MCF 10A (cell line): Measurements from ENCODE around the gene ARHGEF33. TPM values are rescaled to one million over a fixed set of nuclear protein-coding genes. Genes with fewer than 3 reads are reported as not detected.
A peak's percentile ranks its signal among the peaks of the same experiment; 100 is the strongest.

Source experiments
- BruUV-seq: library from RNA; stranded (reverse); fragments of 400-500 nt; replicated peaks from 2 replicates; lab custom pipeline; 2021; lab: Mats Ljungman, UMichigan
- CTCF ChIA-PET: fragments of 300-600 bp; sonication (Branson Sonifier 250); formaldehyde crosslinking; extraction: SDS; loops from one replicate; lab custom pipeline; 2021; ENCODE audit warnings: antibody characterized with exemption, inconsistent platforms; lab: Yijun Ruan, JAX
- POLR2A ChIA-PET: fragments of 300-600, 350-650 bp; sonication (Branson Sonifier 250); formaldehyde crosslinking; extraction: SDS; loops from one replicate; lab custom pipeline; 2020; ENCODE audit warnings: antibody characterized with exemption, inconsistent platforms; lab: Yijun Ruan, JAX
- DNase-seq: peaks from one replicate; pipeline ENCODE4 v3.0.0-alpha.2; 2018; ENCODE audit not compliant: unreplicated experiment
- H3K27ac Mint-ChIP-seq: one replicate; pipeline ENCODE4 v1.8.0; 2022; ENCODE audit warnings: mild to moderate bottlenecking, low read depth, mixed read lengths; ENCODE audit not compliant: unreplicated experiment
- H3K27me3 Mint-ChIP-seq: one replicate; pipeline ENCODE4 v1.8.0; 2022; ENCODE audit warnings: mixed read lengths; ENCODE audit not compliant: insufficient read depth, unreplicated experiment
- H3K36me3 Mint-ChIP-seq: one replicate; pipeline ENCODE4 v1.8.0; 2022; ENCODE audit warnings: mild to moderate bottlenecking, moderate library complexity, mixed read lengths; ENCODE audit not compliant: insufficient read depth, unreplicated experiment
- H3K4me1 Mint-ChIP-seq: one replicate; pipeline ENCODE4 v1.8.0; 2022; ENCODE audit warnings: mixed read lengths; ENCODE audit not compliant: insufficient read depth, unreplicated experiment
- H3K4me3 Mint-ChIP-seq: one replicate; pipeline ENCODE4 v1.8.0; 2022; ENCODE audit warnings: mild to moderate bottlenecking, moderate library complexity, mixed read lengths; ENCODE audit not compliant: unreplicated experiment
- H3K9me3 Mint-ChIP-seq: one replicate; pipeline ENCODE4 v1.8.0; 2022; ENCODE audit warnings: mixed read lengths; ENCODE audit not compliant: unreplicated experiment
- intact Hi-C: fragments of 100-400 bp; cut with micrococcal nuclease; formaldehyde crosslinking; loops from 2 replicates; pipeline ENCODE4 v1.14.1; 2022
- total RNA-seq: library from RNA; stranded (reverse); gene quantifications from 2 replicates; pipeline ENCODE4 v1.2.3, GENCODE V29; 2022
- TF ChIP-seq, protein P1 (sequence below): fragments of 200-600 bp; IDR thresholded peaks from one replicate; pipeline ENCODE4 v1.8.0; 2022; ENCODE audit warnings: antibody characterized with exemption, mild to moderate bottlenecking; ENCODE audit not compliant: unreplicated experiment

The ARHGEF33 gene
- total RNA-seq, 1 experiment from 2014 or later: 0.07 TPM

DNA sequence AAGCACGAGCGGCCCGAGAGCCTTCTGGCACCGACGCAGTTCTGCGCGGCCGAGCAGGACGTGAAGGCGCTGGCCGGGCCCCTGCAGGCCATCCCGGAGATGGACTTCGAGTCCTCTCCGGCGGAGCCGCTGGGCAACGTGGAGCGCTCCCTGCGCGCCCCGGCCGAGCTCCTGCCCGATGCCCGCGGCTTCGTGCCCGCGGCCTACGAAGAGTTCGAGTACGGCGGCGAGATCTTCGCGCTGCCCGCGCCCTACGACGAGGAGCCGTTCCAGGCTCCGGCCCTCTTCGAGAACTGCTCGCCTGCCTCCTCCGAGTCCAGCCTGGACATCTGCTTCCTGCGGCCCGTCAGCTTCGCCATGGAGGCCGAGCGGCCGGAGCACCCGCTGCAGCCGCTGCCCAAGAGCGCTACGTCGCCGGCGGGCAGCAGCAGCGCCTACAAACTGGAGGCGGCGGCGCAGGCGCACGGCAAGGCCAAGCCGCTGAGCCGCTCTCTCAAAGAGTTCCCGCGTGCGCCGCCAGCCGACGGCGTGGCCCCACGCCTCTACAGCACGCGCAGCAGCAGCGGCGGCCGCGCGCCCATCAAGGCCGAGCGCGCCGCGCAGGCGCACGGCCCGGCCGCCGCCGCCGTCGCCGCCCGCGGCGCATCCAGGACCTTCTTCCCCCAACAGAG is 70.4 kb downstream of the ARHGEF33 start:
- CTCF ChIA-PET: interaction anchor here (1.4 kb wide), 2 partner anchors 13 to 378 kb away, joined by 3 to 7 read pairs; no protein-coding TSS in a partner anchor
- BruUV-seq: no TSS peak
- intact Hi-C loops: no loop called here
- no peak overlapping the region for H3K4me3 Mint-ChIP-seq
- no peaks in the 10 kb centered on the region for H3K4me1 Mint-ChIP-seq
- TF ChIP-seq, protein P1, sequence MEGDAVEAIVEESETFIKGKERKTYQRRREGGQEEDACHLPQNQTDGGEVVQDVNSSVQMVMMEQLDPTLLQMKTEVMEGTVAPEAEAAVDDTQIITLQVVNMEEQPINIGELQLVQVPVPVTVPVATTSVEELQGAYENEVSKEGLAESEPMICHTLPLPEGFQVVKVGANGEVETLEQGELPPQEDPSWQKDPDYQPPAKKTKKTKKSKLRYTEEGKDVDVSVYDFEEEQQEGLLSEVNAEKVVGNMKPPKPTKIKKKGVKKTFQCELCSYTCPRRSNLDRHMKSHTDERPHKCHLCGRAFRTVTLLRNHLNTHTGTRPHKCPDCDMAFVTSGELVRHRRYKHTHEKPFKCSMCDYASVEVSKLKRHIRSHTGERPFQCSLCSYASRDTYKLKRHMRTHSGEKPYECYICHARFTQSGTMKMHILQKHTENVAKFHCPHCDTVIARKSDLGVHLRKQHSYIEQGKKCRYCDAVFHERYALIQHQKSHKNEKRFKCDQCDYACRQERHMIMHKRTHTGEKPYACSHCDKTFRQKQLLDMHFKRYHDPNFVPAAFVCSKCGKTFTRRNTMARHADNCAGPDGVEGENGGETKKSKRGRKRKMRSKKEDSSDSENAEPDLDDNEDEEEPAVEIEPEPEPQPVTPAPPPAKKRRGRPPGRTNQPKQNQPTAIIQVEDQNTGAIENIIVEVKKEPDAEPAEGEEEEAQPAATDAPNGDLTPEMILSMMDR: no peak
- no peak overlapping the region for H3K27ac Mint-ChIP-seq
- DNase-seq: no peak
- no peaks in the 10 kb centered on the region for H3K27me3 Mint-ChIP-seq
- POLR2A ChIA-PET: no interaction called here
- H3K36me3 Mint-ChIP-seq: no peaks in the 10 kb centered on the region
- H3K9me3 Mint-ChIP-seq: no peaks in the 10 kb centered on the region

DNA sequence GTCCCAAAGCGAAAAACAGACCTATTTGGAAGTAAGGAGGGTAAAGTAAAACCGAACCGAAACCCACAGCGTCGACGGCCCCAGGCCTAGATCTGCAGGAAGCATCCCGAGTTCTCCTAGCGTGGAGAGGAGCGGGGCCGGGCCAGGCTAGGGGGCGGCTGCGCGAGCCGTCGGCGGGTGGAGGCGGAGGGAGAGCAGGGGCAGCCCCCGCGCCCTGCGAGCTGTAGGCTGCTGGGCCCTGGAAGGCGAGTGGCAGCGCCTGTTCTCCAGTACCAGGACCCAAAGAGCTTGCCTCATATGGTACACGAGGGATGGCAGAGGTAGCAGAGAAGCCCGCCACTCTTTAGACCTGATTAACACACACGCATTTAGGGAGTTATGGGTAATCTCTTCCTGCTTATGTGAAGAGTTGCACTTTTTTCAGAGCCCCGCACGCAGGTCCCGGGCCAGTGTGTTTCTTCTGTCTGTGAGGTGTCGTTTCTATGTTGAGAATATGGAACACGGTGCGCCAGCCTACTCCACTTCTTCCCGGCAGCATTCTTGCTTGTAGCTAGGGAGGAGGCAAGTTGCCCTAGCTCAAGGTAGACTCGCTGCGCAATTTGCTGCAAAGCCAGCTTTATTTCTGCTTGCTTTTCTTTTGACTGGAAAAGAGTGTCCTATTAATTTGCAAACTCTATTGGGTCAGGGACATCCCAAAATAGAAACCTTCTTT is 71.1 kb downstream of the ARHGEF33 start:
- intact Hi-C loops: no loop called here
- DNase-seq: no peak
- Mint-ChIP-seq H3K9me3 (no peaks in the 10 kb centered on the region), H3K36me3 (no peaks in the 10 kb centered on the region), H3K4me3 (no peak overlapping the region), H3K4me1 (no peaks in the 10 kb centered on the region), H3K27me3 (no peaks in the 10 kb centered on the region), H3K27ac (no peak overlapping the region)
- ChIA-PET POLR2A (no interaction called here), CTCF (interaction anchor here (1.8 kb wide), 1 partner anchor 13 kb away, joined by 5 read pairs; no protein-coding TSS in a partner anchor)
- no TSS peak for BruUV-seq
- TF ChIP-seq, protein P1: no peak

DNA sequence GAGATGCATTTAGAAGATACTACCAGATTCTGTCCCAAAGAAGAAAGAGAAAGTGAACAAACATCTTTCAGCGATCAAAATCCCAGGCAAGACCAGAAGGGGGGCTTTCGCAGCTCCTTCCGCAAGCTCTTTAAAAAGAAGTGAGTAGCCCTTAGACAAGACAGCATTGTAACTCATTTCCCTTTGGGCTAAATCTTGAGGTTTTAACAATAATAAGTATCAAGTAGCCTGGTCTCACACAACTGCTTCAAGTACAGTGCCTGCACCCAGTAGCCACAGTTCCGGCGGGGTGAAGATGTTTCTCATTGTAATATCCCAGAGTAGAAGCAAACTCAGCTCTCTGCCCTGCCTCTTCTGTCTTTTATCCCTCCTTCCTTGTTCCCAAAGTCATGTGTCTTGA is 76.3 kb downstream of the ARHGEF33 start:
- BruUV-seq: no TSS peak
- H3K27me3 Mint-ChIP-seq: no peaks in the 10 kb centered on the region
- no peaks in the 10 kb centered on the region for H3K36me3 Mint-ChIP-seq
- POLR2A ChIA-PET: no interaction called here
- TF ChIP-seq, protein P1: no peak
- CTCF ChIA-PET: interaction anchor here (2.9 kb wide), 1 partner anchor 18 kb away, joined by 15 read pairs; no protein-coding TSS in a partner anchor
- no peak for DNase-seq
- no peak overlapping the region for H3K27ac Mint-ChIP-seq
- no peaks in the 10 kb centered on the region for H3K9me3 Mint-ChIP-seq
- H3K4me3 Mint-ChIP-seq: no peak overlapping the region
- intact Hi-C loops: no loop called here
- no peaks in the 10 kb centered on the region for H3K4me1 Mint-ChIP-seq

DNA sequence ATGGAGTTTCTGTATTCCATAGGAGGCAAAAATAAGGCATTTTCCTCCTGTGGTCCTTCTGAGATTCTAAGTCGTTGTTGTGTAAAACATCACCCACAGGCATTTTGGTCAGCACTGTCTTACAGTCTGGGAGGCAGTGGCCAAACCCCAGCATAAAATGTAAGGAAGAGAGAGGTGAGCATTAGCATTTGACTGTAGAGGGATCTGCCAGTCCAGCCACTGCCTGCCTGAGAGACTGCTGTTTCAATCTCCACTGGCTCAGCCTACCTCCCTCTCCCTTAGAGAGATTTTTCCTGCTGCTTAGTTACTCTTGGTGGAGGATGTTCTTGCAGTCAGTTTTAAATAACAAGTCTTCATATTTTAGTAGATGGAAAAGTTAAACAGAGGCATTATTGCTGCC is 77.0 kb downstream of the ARHGEF33 start:
- TF ChIP-seq, protein P1: no peak
- no peaks in the 10 kb centered on the region for H3K36me3 Mint-ChIP-seq
- no peaks in the 10 kb centered on the region for H3K4me1 Mint-ChIP-seq
- intact Hi-C loops: no loop called here
- no peaks in the 10 kb centered on the region for H3K9me3 Mint-ChIP-seq
- ChIA-PET POLR2A (no interaction called here), CTCF (interaction anchor here (2.9 kb wide), 1 partner anchor 19 kb away, joined by 15 read pairs; no protein-coding TSS in a partner anchor)
- no peaks in the 10 kb centered on the region for H3K27me3 Mint-ChIP-seq
- H3K4me3 Mint-ChIP-seq: no peak overlapping the region
- no TSS peak for BruUV-seq
- no peak overlapping the region for H3K27ac Mint-ChIP-seq
- DNase-seq: peak; percentile 3
